Cerebellar cortex (tissue), 1 donor: ENCODE data around the gene MAPT.

ENCODE experiments used
- DNase-seq: peaks from one replicate; pipeline ENCODE4 v3.0.0-alpha.2; 2015; ENCODE audit warnings: low spot score

The MAPT gene

DNA sequence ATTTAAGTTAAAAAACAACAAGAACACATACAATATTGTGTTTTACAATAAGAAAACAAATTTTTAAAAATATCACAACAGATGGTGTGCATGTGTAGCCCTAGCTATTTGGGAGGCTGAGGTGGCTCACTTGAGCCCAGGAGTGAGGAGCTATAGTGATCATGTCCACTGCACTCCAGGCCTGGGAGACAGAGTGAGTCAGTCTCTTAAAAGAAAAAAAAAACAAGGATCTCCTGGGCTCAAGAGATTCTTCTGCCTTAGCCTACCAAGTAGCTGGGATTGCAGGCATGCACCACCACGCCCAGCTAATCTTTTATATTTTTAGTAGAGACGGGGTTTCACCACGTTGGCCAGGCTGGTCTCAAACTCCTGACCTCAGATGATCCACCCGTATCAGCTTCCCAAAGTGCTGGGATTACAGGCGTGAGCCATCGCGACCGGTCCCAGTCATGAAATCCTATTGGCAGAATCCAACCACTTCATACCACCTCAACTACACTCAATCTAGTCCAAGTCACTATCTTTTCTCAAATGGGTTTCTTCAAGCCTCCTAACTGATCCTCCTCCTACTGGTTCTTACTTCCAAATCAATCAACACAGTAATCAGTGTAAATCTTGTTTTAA is 159.7 kb downstream of the MAPT start:
- DNase-seq: no peak

- DNase-seq: no peak
Observed at GRCh38 chr17:46056800-46057304, 162.5 kb downstream of the MAPT start.

- no peak for DNase-seq
Observed at GRCh38 chr17:46057366-46057765, 163.0 kb downstream of the MAPT start.

- no peak for DNase-seq
Observed at GRCh38 chr17:46059486-46059885, 165.1 kb downstream of the MAPT start.

DNA sequence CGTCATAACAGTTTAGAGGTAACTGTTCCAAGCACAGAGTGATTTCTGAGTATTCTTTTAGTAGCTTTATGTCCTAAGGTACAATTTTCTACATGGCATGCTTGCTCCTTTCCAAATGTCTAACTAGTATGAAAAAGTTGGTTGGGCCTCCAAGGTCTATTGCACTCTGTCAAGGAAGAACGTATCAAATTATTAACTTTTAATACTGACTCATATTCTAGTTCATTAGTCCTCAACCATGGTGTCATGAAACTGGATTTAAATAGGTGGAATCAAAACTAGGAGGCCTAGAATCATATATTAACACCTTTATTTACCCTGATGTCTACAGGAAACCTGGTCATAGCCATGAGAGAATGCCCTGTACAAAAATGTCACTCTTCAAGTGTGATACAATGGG is 166.1 kb downstream of the MAPT start:
- DNase-seq: no peak

DNA sequence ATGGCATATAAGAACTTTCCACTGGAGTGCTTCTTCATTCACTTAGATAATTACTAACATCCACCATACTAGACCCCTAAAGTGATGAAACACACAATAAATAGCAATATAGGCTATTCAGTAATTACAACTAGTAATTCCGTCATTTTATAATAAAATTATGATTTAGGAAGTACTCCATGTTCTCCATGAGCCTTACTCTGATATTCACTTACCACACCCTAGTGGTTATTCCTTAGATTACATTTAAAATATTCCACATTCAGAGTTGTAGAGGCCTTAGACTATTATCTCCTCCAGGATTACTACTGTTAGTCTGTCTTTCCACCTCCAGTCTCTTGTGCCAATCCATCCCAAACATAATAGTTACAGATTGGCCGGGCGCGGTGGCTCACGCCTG is 167.1 kb downstream of the MAPT start:
- no peak for DNase-seq

GRCh38 chr17:46063241-46063640 is 168.9 kb downstream of the MAPT start:
- no peak for DNase-seq

GRCh38 chr17:46064460-46064859 is 170.1 kb downstream of the MAPT start:
- no peak for DNase-seq

DNA sequence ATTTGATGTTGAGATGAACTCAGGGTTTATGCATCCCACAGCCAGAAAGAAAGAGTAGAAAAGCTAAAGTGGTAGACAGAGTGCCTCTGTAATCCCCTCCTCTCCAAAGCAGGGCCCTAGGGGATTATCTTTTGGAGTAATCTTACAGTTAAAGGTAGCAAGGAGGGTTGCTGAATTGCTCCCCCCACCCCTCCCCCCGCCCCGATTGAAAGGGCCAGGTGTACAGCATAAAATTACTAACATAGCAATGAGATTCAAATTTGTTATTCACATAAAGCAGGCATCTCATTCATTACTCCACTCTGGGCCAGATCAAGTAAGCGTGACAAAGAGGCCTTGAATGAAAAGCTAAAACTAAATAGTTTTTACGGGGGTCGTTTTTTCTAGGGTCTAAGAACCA is 177.4 kb downstream of the MAPT start:
- DNase-seq: no peak

- DNase-seq: no peak
Observed at GRCh38 chr17:46072998-46073397, 178.6 kb downstream of the MAPT start.

GRCh38 chr17:46074540-46074939 is 180.2 kb downstream of the MAPT start:
- no peak for DNase-seq
